HG03354 (cell line): ENCODE results near the gene ANO1.

Experiments used
- ATAC-seq: cut with Tn5 transposase; IDR thresholded peaks from one replicate; pipeline ENCODE4 v1.9.1; 2021; ENCODE audit warnings: mild to moderate bottlenecking; ENCODE audit not compliant: unreplicated experiment, poor library complexity, severe bottlenecking

ANO1 gene

GRCh38 chr11:70048279-70049024 lies 29.7 kb upstream of the ANO1 start:
- no peak for ATAC-seq

GRCh38 chr11:70049045-70049444 lies 29.1 kb upstream of the ANO1 start:
- no peak for ATAC-seq

- no peak for ATAC-seq
Observed at GRCh38 chr11:70050243-70050642, 27.9 kb upstream of the ANO1 start.

GRCh38 chr11:70054004-70054403 lies 24.1 kb upstream of the ANO1 start:
- no peak for ATAC-seq

GRCh38 chr11:70055444-70055843 lies 22.7 kb upstream of the ANO1 start:
- no peak for ATAC-seq

- ATAC-seq = no peak
Observed at GRCh38 chr11:70057080-70057479, 21.0 kb upstream of the ANO1 start.

- ATAC-seq = no peak
Observed at GRCh38 chr11:70059971-70060370, 18.1 kb upstream of the ANO1 start.

- no peak for ATAC-seq
Observed at GRCh38 chr11:70060611-70061293, 17.4 kb upstream of the ANO1 start.

GRCh38 chr11:70061734-70062133 lies 16.4 kb upstream of the ANO1 start:
- no peak for ATAC-seq

- no peak for ATAC-seq
Observed at GRCh38 chr11:70063121-70063520, 15.0 kb upstream of the ANO1 start.

- no peak for ATAC-seq
Observed at GRCh38 chr11:70063555-70063954, 14.6 kb upstream of the ANO1 start.

- ATAC-seq = no peak
Observed at GRCh38 chr11:70064008-70064725, 13.9 kb upstream of the ANO1 start.

- ATAC-seq = no peak
Observed at GRCh38 chr11:70064726-70065317, 13.3 kb upstream of the ANO1 start.

GRCh38 chr11:70065318-70066135 lies 12.6 kb upstream of the ANO1 start:
- ATAC-seq = no peak

- ATAC-seq = no peak
Observed at GRCh38 chr11:70066136-70066520, 12.0 kb upstream of the ANO1 start.

GRCh38 chr11:70066628-70067027 lies 11.5 kb upstream of the ANO1 start:
- no peak for ATAC-seq

GRCh38 chr11:70067036-70067435 lies 11.1 kb upstream of the ANO1 start:
- ATAC-seq = no peak

- no peak for ATAC-seq
Observed at GRCh38 chr11:70067591-70068341, 10.4 kb upstream of the ANO1 start.

- ATAC-seq = no peak
Observed at GRCh38 chr11:70068345-70068744, 9.8 kb upstream of the ANO1 start.
